RWPE2 (cell line): ENCODE measurements around the gene TCERG1L.

Experiments
- ATAC-seq: fragments of 200-7000 bp; cut with Tn5 transposase; 3 replicates; pipeline ENCODE4 v1.9.1; 2021; ENCODE audit warnings: low read depth
- DNase-seq: peaks from one replicate; pipeline ENCODE4 v3.0.0-alpha.2; 2020; ENCODE audit warnings: low spot score
- H3K27ac ChIP-seq: fragments of 450-650 bp; 2 replicates; pipeline ENCODE4 v1.5.1; 2017; ENCODE audit warnings: mild to moderate bottlenecking; ENCODE audit not compliant: poor library complexity, severe bottlenecking
- H3K27me3 ChIP-seq: fragments of 250-450 bp; sonication (Bioruptor Pico); 2 replicates; pipeline ENCODE4 v1.5.1; 2021; ENCODE audit warnings: mild to moderate bottlenecking, moderate library complexity; ENCODE audit not compliant: insufficient read depth, poor library complexity, severe bottlenecking
- H3K36me3 ChIP-seq: fragments of 250-450 bp; sonication (Bioruptor Pico); 2 replicates; pipeline ENCODE4 v1.5.1; 2020; ENCODE audit warnings: low read depth, mild to moderate bottlenecking, moderate library complexity
- H3K4me1 ChIP-seq: fragments of 250-450 bp; sonication (Bioruptor Pico); 2 replicates; pipeline ENCODE4 v1.5.1; 2021; ENCODE audit warnings: mild to moderate bottlenecking, moderate library complexity; ENCODE audit not compliant: insufficient read depth, poor library complexity, severe bottlenecking
- H3K4me3 ChIP-seq: fragments of 250-450 bp; sonication (Bioruptor Pico); 2 replicates; pipeline ENCODE4 v1.5.1; 2021; ENCODE audit warnings: mild to moderate bottlenecking, moderate library complexity; ENCODE audit not compliant: severe bottlenecking
- H3K9me3 ChIP-seq: fragments of 250-450 bp; sonication (Bioruptor Pico); 2 replicates; pipeline ENCODE4 v1.5.1; 2021; ENCODE audit warnings: mild to moderate bottlenecking, moderate library complexity; ENCODE audit not compliant: severe bottlenecking
- CTCF ChIP-seq: fragments of 450-650 bp; IDR thresholded peaks from one replicate; pipeline ENCODE4 v1.5.1; 2017; ENCODE audit warnings: mild to moderate bottlenecking, moderate library complexity; ENCODE audit not compliant: poor library complexity, severe bottlenecking

TCERG1L gene

DNA sequence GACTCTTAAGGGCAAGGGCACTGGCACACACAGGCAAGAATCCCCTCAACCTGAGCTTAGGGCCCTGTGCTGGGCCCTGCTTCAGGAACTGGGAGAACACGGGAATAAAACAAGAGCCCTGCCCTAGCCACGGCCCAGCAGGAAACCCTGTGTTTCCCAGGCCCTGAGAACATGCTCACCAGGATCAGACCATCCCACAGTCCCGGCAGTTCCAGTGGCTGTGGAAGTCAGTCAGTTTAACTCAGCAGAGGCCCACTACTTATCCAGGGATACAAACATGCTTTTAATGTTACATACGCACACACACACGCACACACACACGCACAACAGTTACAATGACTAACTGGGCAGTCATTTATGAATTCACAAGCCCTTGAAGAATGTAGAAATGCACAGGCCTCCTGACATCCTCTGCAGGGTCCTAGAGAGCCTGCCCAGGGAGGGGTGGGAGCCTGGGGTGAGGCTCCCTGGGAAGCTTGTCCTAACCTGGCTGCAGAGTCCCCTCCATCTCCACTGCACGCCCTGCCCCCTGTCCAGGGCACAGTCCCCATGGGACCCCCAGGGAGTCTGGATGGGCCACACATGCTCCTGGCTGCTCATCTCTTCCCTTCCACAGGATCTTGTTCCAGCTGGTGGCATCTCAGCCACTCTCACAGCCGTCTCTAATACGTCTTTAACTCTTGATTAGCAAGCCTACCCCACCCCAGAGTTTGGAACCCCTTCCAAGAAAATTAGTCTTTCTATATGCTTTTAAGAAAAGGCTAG, 97.6 kb downstream of the TCERG1L start:
- Histone ChIP-seq H3K4me1 (no peaks in the 10 kb centered on the region), H3K27ac (no peak overlapping the region), H3K36me3 (no peaks in the 10 kb centered on the region), H3K27me3 (no peaks in the 10 kb centered on the region), H3K4me3 (no peak overlapping the region), H3K9me3 (no peaks in the 10 kb centered on the region)
- peak; percentile 25 for DNase-seq
- TF ChIP-seq CTCF = no peak
- no peak for ATAC-seq

DNA sequence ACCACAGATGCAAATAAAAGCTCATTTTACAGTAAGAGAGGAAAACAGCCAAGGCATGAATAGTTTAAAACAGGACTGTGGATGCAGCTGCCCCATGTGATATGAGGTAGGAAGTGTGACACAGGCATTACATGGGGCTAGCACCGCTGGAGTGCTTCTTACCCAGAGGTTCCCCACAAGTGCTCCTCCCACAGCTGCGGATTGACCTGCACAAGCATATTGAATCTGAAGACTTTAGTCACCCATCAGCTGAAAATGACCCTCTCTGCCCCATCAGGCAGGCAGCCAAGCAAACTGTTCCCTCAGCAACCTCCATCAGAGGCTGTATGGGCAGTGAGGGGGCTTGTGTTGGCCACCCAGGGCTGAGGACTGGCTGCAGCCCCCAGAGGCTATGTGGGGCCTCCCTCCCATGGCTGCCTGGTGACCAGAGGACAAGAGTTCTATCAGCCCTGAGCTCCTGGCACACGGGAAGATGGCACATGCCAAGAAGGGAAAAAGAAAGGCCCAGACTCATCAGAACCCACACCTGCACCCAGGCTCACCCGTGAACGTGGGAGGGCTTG, 98.7 kb downstream of the TCERG1L start:
- H3K9me3 ChIP-seq = no peaks in the 10 kb centered on the region
- no peak for TF ChIP-seq CTCF
- ATAC-seq (no peak), DNase-seq (peak; percentile 27)
- no peaks in the 10 kb centered on the region for H3K36me3 ChIP-seq
- H3K4me3 ChIP-seq = no peak overlapping the region
- no peaks in the 10 kb centered on the region for H3K27me3 ChIP-seq
- no peak overlapping the region for H3K27ac ChIP-seq
- H3K4me1 ChIP-seq = no peaks in the 10 kb centered on the region

DNA sequence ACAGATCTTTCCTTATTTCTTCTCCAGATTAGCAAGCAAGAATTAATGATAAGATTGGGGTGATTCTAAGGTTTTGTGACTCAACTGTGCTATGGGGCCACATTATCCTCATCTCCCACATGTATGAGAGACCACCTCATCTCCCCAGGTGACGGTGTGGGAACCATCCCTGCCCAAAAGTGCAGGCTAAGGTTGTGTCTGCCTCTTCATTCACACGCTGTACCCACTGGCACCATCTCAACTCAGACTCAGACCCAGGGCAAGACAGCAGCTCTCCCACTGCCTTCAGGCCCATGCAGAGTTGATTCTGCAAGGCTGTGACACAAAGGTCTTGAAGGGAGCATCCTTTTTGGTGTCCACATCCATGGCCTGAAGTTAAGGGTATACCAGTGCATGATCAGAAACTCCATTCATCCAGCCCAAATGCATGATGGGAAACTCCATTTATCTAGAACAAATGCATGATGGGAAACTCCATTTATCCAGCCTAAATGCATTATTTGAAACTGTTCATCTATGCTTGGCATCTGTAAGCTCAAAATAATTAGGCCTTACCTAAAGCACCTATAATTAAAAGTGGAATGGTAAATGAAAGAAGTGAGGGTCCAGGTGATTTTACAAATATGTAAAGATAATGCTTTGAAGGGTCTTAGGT, 99.4 kb downstream of the TCERG1L start:
- Histone ChIP-seq H3K27me3 (no peaks in the 10 kb centered on the region), H3K9me3 (no peaks in the 10 kb centered on the region), H3K27ac (no peak overlapping the region), H3K36me3 (no peaks in the 10 kb centered on the region), H3K4me3 (no peak overlapping the region), H3K4me1 (no peaks in the 10 kb centered on the region)
- TF ChIP-seq CTCF = no peak
- ATAC-seq (no peak), DNase-seq (no peak)

DNA sequence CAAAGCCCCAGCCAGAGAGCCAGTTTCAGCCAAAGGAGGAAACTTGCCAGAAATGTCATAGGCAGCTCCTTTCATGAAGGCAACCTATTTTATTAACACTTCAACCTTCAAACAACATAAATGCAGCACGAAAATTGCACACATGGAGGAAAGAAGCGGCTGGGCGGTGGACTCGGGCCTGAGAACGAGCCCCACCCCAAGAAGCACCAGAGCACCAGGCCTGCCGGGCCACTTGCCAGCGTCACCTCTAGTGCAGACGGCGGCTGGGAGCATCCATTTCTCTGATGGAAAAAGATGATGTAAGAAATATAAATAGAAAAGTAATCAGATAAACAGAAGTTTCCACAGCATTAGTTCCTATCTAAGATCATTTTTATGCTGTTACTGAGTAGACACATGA, 100.0 kb downstream of the TCERG1L start:
- no peaks in the 10 kb centered on the region for H3K36me3 ChIP-seq
- no peaks in the 10 kb centered on the region for H3K4me1 ChIP-seq
- DNase-seq (no peak), ATAC-seq (no peak)
- no peak overlapping the region for H3K4me3 ChIP-seq
- no peaks in the 10 kb centered on the region for H3K9me3 ChIP-seq
- H3K27ac ChIP-seq = no peak overlapping the region
- no peaks in the 10 kb centered on the region for H3K27me3 ChIP-seq
- no peak for TF ChIP-seq CTCF
